Germinal center (tissue), 1 donor: ENCODE data around the gene PCDHB4.
"Not testable (repeated sequence)": the region's sequence is repeated elsewhere in the genome, so short reads cannot be mapped to it uniquely, and the experiment has no call there.

Experiments
- DNase-seq: peaks from one replicate; pipeline ENCODE4 v3.0.0; 2012; ENCODE audit warnings: mixed read lengths, low spot score

The PCDHB4 gene

DNA sequence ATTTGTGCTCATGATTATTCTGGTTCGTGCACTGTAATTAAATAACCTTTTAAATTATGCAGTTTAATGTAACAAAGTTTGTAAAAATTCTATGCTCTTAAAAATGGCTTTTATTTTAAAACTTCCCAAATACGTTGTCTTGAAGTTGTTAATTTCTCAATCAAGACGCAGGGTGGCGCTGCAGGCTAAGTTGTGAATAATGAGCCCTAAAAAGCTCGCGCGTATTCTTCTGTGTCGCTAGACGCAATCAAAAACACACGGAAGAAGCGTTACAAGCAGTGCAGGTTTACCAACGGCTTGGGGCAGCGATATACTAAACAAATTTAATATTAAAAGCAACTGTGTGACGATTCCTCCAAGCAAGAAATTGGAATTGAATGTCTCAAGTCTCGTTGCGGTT lies at the start of gene PCDHB4:
TSS of gene PCDHB4 (plus strand) at position 256 of the 400 bp plus-strand sequence. CDS start 181 bp downstream, outside the sequence.
- DNase-seq, result no peak

DNA sequence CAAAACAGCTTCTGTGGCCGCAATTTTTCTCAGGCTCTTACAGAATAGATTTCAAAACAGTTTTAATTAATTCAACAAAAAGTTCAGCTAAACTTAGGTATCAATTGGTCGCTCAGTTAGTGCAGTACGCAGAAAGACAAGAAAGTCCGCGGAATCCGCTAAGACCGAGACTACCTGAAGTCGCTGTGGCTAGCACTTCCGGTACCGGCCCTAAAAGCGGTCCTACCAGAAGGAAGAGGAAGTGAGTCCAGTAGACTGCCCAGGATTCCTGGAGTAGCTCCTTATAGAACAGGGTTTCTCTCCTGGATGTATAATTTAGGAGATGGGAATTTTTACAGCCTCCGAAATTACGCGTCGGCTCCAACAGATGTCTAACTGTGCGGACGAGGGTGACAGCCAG lies 43.8 kb upstream of the PCDHB4 start:
- DNase-seq, result no peak

DNA sequence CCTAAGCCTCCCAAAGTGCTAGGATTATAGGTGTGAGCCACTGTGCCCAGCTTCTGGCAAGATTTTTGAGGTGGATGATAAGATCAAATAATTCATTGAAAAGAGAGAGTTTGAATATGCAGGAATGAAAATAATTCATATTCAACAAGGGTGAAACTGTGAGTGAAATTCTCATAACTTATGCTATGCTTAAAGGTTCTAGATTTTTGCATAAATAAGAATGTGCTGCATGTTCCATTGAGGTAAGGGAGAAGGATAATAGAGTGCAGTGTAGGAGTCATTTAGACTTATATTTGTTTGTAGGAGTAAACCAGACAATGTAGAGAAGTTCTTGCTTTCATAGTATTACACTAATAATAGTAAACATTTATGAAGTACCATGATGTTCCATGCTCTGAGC lies 39.4 kb upstream of the PCDHB4 start:
- DNase-seq, result no peak

DNA sequence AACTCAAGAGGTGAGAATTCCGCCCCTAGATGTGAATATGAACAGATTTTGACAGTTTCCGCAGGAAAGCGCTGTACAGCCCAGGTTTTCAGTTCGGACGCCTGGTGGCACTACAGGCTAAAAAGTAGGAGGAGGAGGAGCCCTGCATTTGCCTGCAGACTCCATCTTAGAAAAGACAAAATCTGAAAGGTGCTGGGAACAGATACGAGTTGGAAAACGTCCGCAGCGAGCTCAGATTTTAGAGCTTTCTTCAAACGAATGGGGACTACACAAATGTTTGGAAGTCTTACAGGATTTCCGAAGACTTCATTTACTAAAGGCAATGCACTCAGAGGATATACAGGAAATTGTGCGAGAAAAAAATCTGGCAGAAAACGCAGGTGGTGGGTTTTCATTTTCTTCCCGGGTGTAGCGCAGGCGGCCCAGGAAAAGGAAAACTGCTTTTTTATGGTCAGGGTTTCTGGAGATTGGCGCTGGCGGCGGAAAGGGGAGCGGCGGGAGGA lies 37.1 kb upstream of the PCDHB4 start:
- DNase-seq, result no peak

DNA sequence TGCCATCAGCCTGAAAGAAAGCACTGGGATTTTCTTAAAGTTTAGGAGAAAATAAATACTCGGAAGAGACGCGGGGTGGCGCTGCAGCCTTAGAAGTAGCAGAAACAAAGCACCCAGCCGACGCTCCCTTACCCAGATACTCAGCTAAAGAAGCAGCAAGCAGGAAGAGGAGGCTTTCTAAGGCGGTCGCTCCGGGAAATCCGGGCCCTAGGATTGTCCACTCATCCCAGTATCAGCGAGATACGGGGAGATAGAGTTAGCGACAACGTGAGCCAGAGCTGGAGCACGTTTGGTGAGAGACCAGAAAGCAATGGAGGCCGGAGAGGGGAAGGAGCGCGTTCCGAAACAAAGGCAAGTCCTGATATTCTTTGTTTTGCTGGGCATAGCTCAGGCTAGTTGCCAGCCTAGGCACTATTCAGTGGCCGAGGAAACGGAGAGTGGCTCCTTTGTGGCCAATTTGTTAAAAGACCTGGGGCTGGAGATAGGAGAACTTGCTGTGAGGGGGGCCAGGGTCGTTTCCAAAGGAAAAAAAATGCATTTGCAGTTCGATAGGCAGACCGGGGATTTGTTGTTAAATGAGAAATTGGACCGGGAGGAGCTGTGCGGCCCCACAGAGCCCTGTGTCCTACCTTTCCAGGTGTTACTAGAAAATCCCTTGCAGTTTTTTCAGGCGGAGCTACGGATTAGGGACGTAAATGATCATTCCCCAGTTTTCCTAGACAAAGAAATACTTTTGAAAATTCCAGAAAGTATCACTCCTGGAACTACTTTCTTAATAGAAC lies 26.9 kb upstream of the PCDHB4 start, which contains the start of gene PCDHB2:
TSS of gene PCDHB2 (plus strand) at position 135 of the 782 bp plus-strand sequence. CDS start at position 311, 176 bp downstream.
- no peak for DNase-seq

DNA sequence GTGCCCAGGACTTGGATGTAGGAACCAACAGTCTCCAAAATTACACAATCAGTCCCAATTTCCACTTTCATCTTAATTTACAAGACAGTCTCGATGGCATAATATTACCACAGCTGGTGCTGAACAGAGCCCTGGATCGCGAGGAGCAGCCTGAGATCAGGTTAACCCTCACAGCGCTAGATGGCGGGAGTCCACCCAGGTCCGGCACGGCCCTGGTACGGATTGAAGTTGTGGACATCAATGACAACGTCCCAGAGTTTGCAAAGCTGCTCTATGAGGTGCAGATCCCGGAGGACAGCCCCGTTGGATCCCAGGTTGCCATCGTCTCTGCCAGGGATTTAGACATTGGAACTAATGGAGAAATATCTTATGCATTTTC lies 26.4 kb upstream of the PCDHB4 start:
- DNase-seq, result no peak

DNA sequence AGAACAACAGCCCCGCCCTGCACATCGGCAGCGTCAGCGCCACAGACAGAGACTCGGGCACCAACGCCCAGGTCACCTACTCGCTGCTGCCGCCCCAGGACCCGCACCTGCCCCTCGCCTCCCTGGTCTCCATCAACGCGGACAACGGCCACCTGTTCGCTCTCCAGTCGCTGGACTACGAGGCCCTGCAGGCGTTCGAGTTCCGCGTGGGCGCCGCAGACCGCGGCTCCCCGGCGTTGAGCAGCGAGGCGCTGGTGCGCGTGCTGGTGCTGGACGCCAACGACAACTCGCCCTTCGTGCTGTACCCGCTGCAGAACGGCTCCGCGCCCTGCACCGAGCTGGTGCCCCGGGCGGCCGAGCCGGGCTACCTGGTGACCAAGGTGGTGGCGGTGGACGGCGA lies 25.4 kb upstream of the PCDHB4 start:
- not testable (repeated sequence) for DNase-seq

DNA sequence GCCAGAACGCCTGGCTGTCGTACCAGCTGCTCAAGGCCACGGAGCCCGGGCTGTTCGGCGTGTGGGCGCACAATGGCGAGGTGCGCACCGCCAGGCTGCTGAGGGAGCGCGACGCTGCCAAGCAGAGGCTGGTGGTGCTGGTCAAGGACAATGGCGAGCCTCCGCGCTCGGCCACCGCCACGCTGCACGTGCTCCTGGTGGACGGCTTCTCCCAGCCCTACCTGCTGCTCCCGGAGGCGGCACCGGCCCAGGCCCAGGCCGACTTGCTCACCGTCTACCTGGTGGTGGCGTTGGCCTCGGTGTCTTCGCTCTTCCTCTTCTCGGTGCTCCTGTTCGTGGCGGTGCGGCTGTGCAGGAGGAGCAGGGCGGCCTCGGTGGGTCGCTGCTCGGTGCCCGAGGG lies 25.0 kb upstream of the PCDHB4 start:
- not testable (repeated sequence) for DNase-seq

DNA sequence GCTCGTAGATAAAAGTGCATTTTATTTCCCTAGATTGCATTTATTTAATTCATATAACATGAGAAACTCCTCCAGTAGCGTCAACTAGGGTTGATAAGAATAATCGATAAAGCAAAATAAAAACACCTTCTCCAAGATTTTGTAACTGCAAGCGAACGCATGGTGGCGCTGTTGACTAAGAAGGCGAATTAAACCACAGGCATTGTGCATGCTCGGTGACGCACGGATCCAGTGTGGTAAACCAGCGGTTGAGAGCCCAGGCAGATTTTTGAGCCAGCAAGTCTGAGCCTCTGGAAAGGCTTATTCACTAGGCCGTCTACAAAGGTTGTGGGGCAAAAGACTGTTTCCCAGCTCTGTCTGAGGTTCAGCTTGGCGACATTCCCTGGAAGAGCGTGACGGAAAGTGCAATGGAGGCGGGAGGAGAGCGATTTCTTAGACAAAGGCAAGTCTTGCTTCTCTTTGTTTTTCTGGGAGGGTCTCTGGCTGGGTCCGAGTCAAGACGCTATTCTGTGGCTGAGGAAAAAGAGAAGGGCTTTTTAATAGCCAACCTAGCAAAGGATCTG lies 21.3 kb upstream of the PCDHB4 start, which contains the start of gene PCDHB3:
TSS of gene PCDHB3 (plus strand) at position 231 of the 563 bp plus-strand sequence. CDS start at position 408, 177 bp downstream.
- DNase-seq, result no peak

DNA sequence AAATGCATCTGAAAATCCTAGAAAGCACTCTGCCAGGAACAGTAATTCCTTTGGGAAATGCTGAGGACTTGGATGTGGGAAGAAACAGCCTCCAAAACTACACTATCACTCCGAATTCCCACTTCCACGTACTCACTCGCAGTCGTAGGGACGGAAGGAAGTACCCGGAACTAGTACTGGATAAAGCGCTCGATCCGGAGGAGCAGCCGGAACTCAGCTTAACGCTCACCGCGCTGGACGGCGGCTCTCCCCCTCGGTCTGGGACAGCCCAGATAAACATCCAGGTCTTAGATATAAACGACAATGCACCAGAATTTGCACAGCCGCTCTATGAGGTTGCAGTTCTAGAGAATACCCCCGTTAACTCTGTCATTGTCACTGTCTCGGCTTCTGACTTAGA lies 20.6 kb upstream of the PCDHB4 start:
- DNase-seq, result no peak

DNA sequence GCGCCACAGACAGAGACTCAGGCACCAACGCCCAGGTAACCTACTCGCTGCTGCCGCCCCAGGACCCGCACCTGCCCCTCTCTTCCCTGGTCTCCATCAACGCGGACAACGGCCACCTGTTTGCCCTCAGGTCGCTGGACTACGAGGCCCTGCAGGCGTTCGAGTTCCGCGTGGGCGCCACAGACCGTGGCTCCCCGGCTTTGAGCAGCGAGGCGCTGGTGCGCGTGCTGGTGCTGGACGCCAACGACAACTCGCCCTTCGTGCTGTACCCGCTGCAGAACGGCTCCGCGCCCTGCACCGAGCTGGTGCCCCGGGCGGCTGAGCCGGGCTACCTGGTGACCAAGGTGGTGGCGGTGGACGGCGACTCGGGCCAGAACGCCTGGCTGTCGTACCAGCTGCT lies 19.5 kb upstream of the PCDHB4 start:
- not testable (repeated sequence) for DNase-seq

DNA sequence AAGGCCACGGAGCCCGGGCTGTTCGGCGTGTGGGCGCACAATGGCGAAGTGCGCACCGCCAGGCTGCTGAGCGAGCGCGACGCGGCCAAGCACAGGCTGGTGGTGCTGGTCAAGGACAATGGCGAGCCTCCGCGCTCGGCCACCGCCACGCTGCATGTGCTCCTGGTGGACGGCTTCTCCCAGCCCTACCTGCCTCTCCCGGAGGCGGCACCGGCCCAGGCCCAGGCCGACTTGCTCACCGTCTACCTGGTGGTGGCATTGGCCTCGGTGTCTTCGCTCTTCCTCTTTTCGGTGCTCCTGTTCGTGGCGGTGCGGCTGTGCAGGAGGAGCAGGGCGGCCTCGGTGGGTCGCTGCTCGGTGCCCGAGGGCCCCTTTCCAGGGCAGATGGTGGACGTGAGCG lies 19.1 kb upstream of the PCDHB4 start:
- DNase-seq, result not testable (repeated sequence)

DNA sequence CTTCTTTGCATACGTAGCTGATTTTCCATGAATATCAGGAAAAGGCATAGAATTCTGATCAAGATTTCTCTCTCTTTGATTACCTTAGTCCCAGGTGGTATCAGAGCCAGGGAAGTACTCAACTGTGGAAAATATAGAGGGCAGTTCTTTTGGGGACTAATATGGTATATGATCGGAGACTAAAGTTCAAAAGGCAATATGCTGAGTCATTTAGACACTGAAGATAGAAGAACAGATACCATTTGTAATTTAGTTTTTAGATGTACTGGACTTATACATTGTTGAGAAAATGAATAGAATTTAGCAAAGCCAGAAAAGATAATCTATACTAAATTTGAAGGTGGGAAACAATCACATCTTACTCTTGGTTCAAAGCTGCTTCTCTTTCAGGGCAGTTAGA lies 16.3 kb upstream of the PCDHB4 start:
- no peak for DNase-seq

DNA sequence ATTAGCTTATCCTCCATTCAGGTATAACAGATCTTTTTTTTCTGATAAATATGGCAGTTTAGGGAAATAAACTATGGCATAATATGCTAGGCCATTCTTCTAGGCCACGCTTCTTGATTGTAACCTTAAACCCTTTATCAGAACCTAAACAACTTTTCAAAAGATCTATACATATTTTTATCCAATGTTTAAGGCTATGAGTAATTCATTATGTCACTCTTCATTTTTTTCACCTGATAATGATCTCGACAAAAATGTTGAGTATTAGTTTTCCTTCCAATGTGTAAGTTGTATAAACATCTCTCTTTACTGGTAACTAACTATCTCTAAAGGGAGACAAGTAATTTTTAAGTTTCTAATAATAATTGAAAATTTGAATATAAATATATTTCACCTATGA lies 2.4 kb upstream of the PCDHB4 start:
- no peak for DNase-seq

DNA sequence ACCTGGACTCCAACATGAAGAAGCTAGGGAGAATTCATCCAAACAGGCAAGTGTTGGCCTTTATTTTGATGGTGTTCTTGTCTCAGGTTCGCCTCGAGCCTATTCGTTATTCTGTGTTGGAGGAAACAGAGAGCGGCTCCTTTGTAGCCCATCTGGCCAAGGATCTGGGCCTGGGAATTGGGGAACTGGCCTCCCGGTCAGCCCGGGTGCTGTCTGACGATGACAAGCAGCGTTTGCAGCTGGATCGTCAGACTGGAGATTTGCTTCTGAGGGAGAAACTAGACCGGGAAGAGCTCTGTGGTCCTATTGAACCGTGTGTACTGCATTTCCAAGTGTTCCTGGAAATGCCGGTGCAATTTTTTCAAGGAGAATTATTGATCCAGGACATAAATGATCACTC lies 367 bp downstream of the PCDHB4 start:
- DNase-seq, result no peak

DNA sequence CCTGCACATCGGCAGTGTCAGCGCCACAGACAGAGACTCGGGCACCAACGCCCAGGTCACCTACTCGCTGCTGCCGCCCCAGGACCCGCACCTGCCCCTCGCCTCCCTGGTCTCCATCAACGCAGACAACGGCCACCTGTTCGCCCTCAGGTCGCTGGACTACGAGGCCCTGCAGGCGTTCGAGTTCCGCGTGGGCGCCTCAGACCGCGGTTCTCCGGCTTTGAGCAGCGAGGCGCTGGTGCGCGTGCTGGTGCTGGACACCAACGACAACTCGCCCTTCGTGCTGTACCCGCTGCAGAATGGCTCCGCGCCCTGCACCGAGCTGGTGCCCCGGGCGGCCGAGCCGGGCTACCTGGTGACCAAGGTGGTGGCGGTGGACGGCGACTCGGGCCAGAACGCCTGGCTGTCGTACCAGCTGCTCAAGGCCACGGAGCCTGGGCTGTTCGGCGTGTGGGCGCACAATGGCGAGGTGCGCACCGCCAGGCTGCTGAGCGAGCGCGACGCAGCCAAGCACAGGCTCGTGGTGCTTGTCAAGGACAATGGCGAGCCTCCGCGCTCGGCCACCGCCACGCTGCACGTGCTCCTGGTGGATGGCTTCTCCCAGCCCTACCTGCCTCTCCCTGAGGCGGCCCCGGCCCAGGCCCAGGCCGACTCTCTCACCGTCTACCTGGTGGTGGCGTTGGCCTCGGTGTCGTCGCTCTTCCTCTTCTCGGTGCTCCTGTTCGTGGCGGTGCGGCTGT lies 1.9 kb downstream of the PCDHB4 start:
- DNase-seq, result not testable (repeated sequence)

DNA sequence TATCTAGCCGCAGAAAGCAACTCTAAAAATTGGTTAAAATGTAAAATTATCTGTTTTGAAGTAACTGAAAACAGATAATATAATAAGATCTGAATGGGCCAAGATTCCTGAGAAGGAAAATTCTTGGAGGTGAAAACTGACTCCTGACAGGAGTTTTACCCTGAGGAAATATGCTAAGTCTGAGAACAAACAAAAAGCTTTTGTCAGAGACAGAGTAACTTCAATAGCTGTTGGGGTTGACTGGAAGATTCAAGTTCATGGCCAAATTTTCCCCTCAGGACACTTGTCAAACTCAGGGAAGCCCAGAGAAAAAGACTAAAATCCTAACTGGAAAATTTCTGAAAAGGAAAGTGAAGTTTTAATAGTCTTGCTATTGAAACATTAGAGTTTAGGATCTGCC lies 5.7 kb downstream of the PCDHB4 start:
- no peak for DNase-seq

DNA sequence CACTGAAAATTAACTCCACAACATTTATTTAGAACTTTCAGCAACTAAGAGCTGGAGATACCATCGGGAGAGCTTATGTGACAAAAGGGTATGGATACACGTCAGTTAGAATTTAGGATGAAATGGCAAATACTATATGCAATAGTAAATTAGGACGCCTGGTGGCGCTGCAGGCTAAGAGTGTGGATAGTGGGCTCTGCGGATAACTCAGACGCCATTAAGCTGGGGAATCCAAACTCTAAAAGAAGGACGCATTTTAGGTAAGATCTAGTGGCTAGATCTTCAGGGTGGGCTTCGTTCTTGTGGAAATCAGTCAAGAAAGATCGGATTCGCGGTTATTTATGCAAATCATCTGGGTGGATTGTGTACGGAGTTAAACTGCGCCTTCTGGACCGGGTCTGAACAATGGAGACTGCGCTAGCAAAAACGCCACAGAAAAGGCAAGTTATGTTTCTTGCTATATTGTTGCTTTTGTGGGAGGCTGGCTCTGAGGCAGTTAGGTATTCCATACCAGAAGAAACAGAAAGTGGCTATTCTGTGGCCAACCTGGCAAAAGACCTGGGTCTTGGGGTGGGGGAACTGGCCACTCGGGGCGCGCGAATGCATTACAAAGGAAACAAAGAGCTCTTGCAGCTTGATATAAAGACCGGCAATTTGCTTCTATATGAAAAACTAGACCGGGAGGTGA lies 13.6 kb downstream of the PCDHB4 start, which contains the start of gene PCDHB5:
TSS of gene PCDHB5 (plus strand) at position 177 of the 688 bp plus-strand sequence. CDS start at position 406, 229 bp downstream.
- DNase-seq, result no peak

DNA sequence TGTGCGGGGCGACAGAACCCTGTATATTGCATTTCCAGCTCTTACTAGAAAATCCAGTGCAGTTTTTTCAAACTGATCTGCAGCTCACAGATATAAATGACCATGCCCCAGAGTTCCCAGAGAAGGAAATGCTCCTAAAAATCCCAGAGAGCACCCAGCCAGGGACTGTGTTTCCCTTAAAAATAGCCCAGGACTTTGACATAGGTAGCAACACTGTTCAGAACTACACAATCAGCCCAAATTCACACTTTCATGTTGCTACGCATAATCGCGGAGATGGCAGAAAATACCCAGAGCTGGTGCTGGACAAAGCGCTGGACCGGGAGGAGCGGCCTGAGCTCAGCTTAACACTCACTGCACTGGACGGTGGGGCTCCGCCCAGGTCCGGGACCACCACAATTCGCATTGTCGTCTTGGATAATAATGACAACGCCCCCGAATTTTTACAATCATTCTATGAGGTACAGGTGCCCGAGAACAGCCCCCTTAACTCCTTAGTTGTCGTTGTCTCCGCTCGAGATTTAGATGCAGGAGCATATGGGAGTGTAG lies 14.2 kb downstream of the PCDHB4 start:
- no peak for DNase-seq

DNA sequence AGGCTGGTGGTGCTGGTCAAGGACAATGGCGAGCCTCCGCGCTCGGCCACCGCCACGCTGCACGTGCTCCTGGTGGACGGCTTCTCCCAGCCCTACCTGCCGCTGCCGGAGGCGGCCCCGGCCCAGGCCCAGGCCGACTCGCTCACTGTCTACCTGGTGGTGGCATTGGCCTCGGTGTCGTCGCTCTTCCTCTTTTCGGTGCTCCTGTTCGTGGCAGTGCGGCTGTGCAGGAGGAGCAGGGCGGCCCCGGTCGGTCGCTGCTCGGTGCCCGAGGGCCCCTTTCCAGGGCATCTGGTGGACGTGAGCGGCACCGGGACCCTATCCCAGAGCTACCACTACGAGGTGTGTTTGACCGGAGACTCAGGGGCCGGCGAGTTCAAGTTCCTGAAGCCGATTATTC lies 15.7 kb downstream of the PCDHB4 start:
- DNase-seq, result not testable (repeated sequence)

DNA sequence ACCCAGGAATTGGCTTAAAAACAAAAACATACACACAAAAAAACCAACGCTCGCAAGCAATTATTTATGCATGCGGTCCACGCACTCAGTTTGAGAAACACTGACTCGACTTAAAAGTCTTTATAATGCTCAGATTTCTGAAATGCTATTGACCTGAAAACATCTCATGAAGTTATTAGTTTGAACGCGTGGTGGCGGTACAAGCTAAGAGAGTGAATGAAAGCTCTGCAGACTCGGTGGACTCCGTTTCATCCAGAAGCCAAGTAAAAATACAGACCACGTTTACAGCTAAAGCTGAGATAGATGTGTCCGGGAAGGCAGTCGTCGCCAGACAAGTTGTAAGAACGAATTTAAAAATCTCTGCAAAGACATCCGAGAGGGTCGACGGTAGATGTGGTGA lies 28.2 kb downstream of the PCDHB4 start, which contains the start of gene PCDHB6:
TSS of gene PCDHB6 (plus strand) at position 246 of the 400 bp plus-strand sequence. CDS start 201 bp downstream, outside the sequence.
- DNase-seq, result no peak
